Peyer's patch (tissue), 4 donors: Measurements from ENCODE around the gene QRFPR.

ENCODE experiments used
- CTCF ChIP-seq, 6 experiments: fragments of 450-650 bp in 4 of 6; fragments of 200-600 bp in 2 of 6; sonication (generic) in 1 of 6; IDR thresholded peaks; one replicate each; pipeline ENCODE4 v1.5.1; 2017 to 2019; ENCODE audit warnings: antibody characterized with exemption in 6 of 6, mild to moderate bottlenecking in 3 of 6, moderate library complexity in 1 of 6
- POLR2A ChIP-seq, 2 donors: fragments of 450-650 bp; IDR thresholded peaks; one replicate each; pipeline ENCODE4 v1.5.1; 2017; ENCODE audit warnings: antibody characterized with exemption in 2 of 2, mild to moderate bottlenecking in 2 of 2, moderate library complexity in 2 of 2

DNA sequence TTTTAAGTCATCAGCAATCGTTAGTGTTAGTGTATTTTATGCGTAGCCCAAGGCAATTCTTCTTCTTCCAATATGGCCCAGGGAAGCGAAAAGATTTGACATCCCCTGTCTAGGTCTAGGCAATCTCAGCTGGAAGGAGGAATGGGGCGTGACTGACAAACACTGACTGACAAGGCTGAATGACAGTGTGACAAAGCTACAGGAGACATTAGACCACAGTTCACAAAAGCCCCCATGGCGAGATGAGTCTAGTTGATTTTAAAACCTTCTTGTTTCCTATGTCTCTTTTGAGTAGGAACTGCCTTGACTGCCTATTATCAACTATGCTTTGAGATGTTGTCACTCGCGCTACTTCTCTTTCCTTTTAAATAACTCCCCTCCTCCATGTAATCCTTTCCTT is 42.3 kb downstream of the QRFPR start:
- no peak for TF ChIP-seq CTCF (IDR thresholded peaks at IDR 0.05)
- TF ChIP-seq POLR2A (IDR thresholded peaks at IDR 0.05), result no peak
